HG02885 (cell line): ENCODE results near the gene NEU3.
"Not testable (repeated sequence)": the region's sequence is repeated elsewhere in the genome, so short reads cannot be mapped to it uniquely, and the experiment has no call there.

Source experiments
- ATAC-seq: cut with Tn5 transposase; IDR thresholded peaks from one replicate; pipeline ENCODE4 v1.9.1; 2021; ENCODE audit warnings: mild to moderate bottlenecking; ENCODE audit not compliant: unreplicated experiment, poor library complexity

Gene NEU3

DNA sequence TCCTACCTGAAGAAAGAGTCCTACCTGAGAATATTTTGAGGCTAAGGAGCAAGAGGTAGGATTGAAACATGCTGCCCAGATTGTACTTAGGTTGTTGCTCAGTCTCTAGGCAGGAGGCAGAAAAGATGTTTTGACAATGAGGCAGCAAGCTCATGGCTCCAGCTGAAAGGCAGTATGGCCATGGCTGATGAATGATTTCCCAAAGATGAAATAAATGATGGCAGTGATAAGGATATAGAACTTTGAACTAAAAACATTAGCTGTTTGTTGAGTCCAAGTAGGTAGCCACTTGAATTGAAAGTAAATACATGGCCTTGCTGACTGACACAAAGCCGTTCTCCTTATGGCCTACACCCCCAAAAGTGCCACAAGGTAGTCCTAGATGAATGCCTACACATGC is 6.8 kb upstream of the NEU3 start:
- no peak for ATAC-seq

DNA sequence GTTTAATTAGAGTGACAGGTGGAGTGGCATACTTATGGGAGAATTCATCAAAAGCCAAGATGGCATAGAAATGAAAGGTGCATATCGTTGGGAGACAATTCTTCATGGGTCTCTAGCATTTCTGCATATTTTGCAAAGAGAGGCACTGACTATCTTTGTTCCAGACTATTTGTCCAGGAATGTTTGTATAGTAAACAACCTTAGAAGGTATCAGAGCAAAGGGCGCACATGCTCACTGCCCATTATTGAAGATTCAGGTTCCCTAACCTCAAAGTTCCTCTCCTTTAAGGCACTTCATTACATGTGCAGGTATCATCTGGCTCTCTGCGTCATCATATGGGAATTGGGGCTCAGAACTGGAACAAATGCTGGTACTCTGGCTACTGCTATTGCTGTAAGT is 4.7 kb upstream of the NEU3 start:
- ATAC-seq, result no peak

DNA sequence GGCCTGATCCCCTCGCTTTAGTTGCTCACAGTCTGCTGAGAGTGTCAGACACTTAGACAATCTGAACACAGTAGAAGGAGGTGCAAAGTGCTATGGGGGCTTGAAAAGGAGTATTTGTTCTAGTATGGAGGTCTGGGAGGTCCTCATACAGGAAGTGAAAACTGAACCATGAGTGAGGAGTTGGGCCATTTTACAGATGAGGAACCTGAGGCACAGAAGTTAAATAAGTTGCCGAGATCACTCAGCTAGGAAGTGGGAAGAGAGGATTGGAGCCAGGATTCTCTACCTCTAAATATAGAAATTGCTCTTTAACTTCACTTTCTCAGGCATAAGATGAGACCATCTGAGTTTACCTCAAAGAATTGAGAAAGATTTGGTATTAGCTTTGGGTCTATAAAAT is 4.0 kb upstream of the NEU3 start:
- no peak for ATAC-seq

DNA sequence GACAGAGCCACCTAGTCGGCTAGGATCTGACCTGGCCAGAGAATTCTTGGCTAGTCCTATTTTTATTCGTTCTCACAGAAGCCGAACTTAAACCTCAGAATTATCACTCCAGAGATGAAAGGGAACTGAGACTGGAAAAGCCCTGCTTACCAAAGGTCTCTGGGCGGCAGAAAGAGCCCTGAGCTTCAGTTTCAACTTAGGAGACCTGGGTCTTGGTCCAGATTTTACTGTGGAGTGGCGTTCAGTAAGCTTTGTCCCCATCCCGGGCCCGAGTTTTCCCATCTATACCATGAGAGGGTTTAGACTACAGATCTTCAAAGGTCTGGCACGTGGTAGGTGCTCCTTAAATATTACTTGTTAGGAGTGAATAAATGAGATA is 516 bp downstream of the NEU3 start:
- no peak for ATAC-seq

DNA sequence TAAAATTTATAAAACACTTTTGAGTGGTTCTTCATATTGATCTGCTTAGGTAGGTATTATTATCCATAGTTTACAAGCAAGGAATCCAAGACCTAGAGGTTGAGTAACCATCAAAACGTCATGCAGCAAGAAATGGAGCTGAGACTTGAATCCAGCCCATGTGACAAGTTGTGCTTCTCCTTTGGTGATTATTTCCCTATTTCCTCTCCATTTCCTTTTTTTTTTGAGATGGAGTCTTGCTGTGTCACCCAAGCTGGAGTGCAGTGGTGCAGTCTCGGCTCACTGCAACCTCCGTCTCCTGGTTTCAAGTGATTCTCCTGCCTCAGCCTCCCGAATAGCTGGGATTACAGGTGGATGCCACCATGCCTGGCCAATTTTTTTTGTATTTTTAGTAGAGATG is 1.4 kb downstream of the NEU3 start:
- not testable (repeated sequence) for ATAC-seq

DNA sequence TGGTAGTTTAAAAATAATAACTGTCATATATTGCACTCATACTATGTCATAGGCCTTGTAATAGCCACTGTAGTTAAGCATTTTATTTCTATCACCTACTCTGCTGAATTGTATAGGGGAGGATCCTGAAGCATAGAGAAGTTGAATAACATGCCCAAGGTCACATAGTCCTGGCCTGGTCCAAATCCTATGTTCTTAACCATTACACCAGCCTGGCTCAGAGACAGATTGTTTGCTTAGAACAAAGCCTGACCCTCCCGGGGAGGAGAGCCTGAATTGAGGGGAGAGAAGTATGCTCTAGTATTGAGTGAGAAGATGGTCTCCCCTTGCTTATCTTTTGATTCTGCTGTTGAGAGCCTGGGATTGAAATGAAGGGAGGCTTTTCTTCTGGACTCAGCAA is 2.2 kb downstream of the NEU3 start:
- ATAC-seq, result no peak

DNA sequence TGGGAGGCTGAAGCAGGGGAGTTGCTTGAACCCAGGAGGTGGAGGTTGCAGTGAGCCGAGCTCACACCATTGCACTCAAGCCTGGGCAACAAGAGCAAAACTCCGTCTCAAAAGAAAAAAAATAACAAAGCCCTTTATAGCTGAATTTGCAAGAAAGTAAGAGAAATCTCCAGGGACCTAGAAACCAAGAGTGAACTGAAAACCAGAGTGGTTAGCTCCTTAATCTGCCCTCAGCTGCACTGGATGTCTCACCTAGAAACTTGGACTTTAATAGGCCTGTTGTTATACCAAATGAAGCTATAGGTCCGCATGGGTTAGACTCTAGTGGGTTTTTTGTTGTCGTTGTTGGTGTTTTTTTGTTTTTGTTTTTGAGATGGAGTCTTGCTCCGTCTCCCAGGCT is 4.1 kb downstream of the NEU3 start:
- ATAC-seq, result peak; percentile 49

DNA sequence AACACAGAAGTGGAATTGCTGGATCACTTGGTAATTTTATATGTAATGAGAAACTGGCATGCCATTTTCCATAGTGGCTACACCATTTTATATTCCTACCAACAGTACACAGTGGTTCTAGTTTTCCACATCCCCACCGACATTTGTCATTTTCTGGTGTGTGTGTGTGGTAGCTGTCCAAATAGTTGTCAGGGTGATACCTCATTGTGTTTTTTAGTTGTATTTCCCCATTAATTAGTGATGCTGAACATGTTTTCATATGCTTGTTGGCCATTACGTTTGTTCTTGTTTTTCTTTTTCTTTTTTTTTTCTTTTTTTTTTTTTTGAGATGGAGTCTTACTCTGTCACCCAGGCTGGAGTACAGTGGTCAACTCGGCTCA is 12.2 kb downstream of the NEU3 start:
- no peak for ATAC-seq

DNA sequence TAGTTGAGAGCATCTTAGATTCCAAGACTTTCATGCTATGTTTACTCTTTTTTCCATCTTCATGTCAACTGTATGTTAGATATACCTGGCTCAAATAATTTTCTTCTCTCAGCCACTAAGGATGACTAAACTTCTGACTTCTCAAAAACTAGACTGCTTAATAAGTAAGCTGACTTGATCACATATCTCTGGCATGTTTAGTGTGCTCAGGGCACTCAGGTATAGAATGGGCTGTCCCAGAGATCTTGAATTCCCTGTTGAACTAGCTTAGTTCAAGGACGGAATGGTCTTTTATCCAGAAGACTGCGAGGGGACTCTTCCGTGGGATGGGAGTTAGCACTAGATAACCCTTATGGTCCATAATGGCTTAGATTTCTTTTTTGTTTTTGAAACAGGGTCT is 13.0 kb downstream of the NEU3 start:
- ATAC-seq, result no peak

DNA sequence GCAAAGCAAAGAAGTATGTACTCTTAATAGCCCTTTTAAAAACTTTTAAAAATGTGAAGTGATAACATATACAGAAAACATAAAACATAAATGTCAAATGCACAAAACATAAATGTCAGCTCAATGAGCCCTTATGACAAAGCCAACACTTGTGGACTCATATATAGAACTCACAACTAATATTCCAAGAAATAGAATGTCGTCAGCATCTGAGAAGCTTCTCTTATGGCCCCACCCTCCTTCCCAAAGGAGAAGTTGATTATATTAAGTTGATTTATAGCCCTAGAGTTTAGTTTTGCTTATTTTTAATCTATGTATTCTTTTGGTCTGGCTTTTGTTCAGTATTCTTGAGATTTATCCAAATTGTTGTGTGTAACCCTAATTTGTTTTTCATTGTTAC is 13.8 kb downstream of the NEU3 start:
- no peak for ATAC-seq

DNA sequence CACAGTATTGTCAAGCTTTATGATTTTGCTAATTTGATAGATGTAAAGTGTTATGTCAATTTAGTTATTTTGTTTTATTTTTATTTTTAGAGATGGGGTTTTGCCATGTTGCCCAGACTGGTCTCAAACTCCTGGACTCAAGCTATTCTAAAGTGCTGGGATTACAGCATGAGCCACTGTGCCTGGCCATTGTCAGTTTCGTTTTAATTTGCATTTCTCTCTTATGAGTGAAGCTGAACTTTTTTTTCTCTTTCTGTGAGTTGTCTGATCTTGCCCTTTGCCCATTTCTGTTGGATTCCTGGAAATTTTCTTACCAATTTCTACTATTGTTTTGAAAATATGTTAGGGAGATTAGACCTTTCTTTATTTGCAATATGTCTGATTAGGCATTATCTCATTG is 15.5 kb downstream of the NEU3 start:
- ATAC-seq, result no peak

DNA sequence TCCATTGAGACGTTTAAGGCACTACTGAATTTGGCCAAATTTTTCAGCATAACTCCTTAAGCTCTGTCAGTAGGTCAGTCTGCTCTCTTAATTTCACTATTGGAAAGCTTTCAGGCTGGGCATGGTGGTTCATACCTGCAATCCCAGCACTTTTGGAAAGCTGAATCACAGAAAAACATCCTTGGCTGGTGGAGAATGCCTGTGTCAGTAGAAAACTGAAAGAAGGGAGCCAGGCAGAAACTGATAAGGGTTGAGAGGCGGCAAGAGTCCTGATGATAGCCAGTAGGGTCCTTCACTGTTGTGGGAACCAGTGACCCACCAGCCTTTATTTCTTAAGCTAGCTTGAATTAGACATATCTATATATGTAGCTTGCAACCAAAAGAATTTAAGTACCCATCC is 22.6 kb downstream of the NEU3 start:
- no peak for ATAC-seq

DNA sequence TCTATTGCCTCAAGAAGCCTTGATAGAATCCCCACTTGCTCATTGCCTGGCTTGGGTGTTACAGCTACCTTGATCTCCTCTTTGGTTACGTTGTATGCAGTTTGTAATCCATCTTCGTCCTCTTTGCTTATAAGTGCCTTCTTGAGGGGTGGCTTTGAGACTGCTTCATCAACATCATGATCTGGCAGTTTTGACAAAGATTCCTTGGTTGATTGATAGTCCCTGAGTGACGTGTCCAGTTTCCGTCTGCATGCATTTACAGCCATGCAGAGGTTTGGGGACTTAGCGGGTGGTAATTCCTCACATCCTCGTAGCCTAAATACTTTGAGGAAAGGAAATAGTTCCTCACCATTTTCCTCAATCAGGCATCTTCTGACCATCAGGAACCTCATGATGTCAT is 23.1 kb downstream of the NEU3 start:
- no peak for ATAC-seq

DNA sequence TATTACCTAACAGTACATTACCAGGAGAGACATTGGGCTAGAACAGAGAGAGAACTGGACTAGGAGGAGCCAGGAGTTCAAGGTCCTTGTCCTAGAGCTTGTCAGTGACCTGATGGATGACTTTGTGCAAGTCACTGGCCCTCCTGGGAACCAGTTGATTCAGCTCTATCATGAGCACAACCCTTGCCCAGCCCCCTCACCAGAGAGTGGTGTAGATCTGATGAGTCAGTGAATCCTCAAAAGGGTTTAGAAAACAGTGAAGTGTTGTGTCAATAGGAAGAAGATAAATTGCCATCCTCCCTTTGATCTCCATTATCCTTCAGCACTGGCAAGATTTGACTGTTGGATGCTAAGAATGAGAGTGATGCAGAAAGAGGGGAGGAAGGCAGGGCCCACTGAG is 24.3 kb downstream of the NEU3 start:
- ATAC-seq, result no peak

DNA sequence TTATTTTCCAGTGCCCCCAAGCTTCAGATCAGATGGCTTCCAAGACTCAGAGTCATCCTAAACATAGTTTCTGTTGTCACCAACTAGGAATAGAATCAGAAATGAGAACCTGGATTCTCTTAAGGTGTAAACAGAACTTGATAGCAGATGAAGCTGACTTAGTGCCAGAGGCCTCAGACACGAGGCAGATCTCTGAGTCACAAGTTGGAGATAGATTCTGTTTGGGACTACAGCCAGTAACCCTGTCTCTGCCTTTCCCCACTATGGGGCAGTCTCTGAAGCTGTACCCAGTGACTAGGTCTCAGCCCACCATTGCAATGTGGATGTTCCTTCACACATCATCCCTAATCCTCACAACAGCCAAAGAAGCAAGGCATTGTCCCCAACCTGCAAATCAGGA is 25.4 kb downstream of the NEU3 start:
- no peak for ATAC-seq

DNA sequence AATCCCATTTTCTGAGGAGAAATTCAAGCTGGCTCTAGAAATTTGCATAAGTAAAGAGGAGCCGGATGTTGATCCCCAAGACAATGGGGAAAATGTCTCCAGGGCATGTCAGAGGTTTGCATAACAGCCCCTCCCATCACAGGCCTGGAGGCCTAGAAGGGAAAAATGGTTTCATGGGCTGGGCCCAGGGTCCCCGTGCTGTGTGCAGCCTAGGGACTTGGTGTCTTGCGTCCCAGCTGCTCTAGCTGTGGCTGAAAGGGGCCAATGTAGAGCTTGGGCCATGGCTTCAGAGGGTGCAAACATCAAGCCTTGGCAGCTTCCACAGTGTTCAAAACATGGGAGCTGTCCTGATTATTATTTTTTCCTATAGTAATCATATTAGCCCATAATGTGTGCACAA is 30.5 kb downstream of the NEU3 start:
- ATAC-seq, result not testable (repeated sequence)

DNA sequence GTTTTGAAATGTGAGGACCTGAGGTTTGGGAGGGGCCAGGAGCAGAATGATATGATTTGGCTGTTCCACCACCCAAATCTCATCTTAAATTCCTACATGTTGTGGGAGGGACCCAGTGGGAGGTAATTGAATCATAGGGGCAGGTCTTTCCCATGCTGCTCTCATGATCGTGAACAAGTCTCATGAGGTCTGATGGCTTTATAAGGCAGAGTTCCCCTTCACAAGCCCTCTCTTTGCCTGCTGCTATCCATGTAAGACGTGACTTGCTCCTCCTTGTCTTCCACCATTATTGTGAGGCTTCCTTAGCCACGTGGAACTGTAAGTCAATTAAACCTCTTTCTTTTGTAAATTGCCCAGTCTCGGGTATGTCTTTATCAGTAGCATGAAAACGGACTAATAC is 31.6 kb downstream of the NEU3 start:
- not testable (repeated sequence) for ATAC-seq

DNA sequence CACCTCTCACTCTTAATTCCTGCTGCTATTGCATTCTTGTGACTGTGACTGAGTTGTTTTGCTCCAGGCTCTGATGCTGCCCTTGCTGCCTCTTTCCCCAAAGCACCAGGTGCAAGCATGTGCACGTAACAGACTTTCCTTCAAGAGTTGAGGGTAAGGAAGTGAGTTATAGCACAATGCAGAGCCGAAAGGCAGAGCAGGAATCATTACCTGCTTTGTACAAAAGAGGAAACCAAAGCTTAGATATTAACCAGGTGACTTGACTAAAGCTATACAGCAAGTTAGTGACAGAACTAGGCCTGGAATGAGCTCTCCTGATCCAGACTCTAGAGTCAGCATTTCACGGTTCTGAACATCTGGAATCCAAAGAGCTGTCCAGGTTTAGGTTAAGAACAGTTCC is 33.6 kb downstream of the NEU3 start:
- ATAC-seq, result no peak

DNA sequence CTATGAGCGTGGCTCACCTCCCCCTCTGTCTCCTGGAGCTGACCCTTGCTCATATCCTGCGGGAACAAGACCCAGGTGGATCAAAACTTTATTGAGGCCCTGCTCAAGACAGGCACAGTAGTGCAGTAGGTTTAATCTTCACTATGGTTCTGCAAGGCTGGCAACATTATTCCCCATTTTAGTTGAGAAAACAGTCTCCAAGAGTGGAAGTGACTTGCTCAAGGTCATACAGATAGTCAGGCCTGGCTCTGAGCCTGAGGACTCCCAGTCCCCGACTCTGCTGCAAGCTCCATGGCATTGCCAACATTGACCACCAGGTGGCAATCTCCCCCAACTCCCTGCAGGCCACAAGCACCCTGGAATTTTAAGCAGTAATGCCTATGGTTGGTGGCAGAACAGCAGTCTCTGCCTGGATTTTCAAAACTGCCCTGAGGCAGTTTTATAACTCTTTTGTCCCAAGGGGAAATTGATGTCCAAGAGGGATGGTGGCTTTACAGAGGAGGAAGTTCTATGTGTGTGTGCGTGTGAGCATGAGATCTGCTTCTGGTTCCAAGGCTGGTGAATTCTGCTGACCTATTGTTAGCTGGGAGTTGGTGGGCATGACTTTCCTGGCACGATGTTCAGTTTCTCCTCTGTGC is 34.1 kb downstream of the NEU3 start:
- ATAC-seq, result peak; percentile 74

DNA sequence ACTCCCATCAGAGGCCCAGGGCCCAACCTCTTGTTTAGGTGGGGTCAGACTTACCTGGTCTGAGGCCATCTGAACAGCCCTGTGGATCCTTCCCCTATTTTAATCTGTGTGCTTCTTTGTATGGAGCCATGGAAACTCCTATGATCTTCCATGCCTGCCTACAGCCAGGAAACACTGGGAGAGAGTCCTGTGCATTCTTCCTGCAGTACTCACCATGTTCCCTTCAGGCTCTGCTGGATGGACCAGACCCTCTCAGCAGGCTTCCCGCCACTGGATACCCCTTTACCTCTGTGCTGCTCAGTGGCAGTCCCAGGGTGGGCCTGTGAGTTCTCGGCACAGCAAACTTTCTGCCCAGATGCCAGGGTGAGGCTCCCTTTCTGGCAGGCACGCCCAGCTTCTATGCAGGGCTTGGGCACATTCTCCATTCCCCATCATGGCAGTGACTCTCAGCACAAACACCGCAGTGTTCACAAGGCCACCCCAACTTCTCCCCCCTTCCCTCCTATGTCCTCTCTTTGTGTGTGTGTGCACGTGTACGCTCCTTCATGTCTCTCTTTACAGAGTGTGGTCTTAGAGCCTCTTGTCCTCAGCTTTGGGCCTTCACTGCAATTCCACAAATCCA is 34.8 kb downstream of the NEU3 start:
- ATAC-seq, result no peak

DNA sequence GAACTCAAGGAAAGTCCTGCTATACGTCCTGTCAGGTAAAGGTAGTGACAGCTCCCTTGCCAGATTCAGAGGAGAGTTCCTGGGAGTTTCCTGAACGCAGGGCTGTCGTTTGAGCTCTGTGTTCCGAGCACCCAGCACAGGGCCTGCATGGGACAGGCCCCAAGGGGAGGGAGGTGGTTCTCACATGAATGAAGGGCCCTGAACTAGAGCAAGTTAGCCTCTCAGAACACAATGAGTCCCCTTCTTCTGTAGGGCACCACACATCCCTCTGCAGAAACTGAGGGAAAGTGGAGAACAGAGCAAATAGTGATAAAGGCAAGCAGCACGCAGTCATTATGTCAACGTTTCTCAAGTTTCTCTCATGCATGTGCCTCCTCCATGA is 35.3 kb downstream of the NEU3 start:
- ATAC-seq, result no peak

DNA sequence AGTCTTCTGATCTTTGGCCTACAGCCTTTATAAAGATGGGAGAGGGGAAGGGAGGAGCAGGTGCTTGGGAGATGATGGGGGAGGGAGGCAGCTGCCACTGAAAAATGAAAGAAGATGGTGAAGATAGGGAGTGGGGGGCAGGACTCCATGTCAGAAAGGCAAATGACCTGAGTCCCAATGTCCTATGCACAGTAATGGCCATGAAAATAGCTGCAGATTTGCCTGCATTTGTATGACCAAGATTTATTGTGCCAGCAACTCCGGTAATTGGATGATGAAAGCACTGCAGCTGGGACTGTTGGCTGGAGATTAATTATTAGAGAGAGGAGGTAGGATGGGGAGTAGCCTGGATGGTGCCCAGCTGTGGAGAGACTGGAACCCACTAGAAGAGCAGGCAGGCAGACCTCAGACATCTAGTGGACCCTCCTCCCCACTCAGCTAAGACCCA is 36.1 kb downstream of the NEU3 start:
- ATAC-seq, result no peak

DNA sequence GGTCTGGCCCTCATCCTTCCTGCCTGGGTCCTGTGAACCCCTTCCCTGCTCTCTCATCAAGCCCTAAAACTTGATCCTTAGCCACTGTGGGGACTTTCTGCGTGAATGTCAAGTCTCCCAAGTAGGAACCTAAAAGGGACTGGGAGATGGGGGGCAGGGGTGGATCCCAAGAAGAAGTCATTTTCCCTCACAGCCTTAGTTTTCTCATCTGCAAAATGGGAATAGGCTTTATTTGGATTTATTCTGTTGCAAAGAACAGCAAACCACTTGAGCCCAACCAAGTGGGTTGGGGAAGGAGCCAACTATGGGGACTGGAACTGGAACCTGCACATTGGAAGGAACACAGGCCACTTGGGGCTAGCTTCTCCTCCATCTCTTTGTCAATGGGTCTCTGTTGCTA is 36.8 kb downstream of the NEU3 start:
- no peak for ATAC-seq
